ENCODE data around the gene TSPAN10.
"Not testable (repeated sequence)": the region's sequence is repeated elsewhere in the genome, so short reads cannot be mapped to it uniquely, and the experiment has no call there.

The TSPAN10 gene

DNA sequence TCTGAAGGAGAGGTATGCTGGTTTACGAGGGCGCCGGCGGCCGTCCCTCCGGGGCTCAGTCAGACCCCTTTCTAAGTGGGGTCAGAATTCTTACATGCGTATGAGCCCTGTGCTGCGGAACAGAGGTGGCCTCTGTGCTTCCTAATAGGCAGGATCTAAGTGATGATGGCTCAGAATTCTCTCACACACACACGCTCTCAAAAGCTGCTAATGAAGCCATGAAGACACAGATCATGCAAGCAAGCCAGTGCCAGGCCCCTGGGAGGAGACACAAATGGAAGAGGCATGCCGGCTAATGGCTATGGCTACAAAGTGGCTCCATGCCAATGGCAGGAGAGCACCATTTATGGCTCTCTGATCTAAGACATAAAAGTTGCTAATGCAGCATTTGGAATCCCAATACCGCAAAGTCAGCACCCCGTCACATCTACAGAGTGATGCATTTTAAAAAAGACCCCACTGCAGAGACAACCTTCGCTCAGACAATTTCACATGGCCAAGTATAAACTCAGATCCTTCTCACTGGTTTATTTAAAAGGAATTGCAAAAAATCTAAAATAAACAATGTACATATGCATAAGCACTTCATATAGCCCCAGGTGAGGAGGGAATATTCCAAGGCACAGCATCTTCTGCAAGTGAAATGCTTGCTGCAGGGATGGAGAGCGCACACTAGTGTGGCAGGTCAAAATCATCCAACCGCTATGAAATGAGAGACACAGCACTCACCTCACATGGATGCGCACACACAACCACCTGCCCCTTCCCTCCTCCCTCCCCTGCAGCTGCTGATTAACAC lies 24.6 kb upstream of the TSPAN10 start:
- H3K4me3 ChIP-seq (ENCODE audit: control insufficient read depth, low read depth, low read length) = no peak overlapping the region
- no peak for TF ChIP-seq CTCF (conservative IDR thresholded peaks at IDR 0.05; ENCODE audit: control insufficient read depth, insufficient read depth, low read depth, low read length)
- no peak for DNase-seq (ENCODE audit: low read depth)

- TF ChIP-seq CTCF (conservative IDR thresholded peaks at IDR 0.05; ENCODE audit: control insufficient read depth, insufficient read depth, low read depth, low read length) = no peak
- no peak for DNase-seq (ENCODE audit: low read depth)
- H3K4me3 ChIP-seq (ENCODE audit: control insufficient read depth, low read depth, low read length) = no peak overlapping the region
Measured at GRCh38 chr17:81615401-81615930, 21.5 kb upstream of the TSPAN10 start.

GRCh38 chr17:81616877-81617276 lies 20.1 kb upstream of the TSPAN10 start:
- H3K4me3 ChIP-seq (ENCODE audit: control insufficient read depth, low read depth, low read length) = no peak overlapping the region
- no peak for DNase-seq (ENCODE audit: low read depth)
- no peak for TF ChIP-seq CTCF (conservative IDR thresholded peaks at IDR 0.05; ENCODE audit: control insufficient read depth, insufficient read depth, low read depth, low read length)

GRCh38 chr17:81618307-81618706 lies 18.7 kb upstream of the TSPAN10 start:
- H3K4me3 ChIP-seq (ENCODE audit: control insufficient read depth, low read depth, low read length); DNase-seq (ENCODE audit: low read depth): not testable (repeated sequence)

DNA sequence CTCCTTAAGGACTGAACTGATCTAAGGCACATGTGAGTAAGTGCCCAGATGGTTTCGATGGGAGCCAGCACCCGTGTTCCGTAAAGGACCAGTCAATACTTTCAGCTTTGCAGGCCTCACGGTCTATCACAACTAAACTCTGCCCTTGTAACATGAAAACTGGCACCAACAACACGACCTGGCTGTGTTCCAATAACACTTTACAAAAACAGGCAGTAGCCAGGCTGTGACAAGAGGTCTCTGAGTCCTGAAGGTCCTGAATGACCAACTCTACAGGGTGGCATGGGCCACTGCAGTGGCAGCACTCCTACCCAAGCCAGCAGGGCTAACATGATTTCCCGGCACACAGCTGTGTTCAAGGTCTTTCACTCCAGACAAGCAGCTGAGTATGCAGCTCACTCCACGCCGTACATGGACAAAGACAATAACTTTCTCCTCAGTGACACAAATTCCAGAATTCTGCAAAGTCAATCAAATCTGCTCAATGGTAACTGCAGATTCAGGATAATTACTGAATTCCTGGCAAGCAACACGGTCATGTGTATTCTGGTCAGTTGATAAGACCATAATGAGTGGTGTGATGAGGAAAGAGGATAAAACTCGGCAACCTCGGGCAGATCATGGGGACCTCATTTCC lies 15.4 kb upstream of the TSPAN10 start:
- no peak for DNase-seq (ENCODE audit: low read depth)
- no peak for TF ChIP-seq CTCF (conservative IDR thresholded peaks at IDR 0.05; ENCODE audit: control insufficient read depth, insufficient read depth, low read depth, low read length)
- H3K4me3 ChIP-seq (ENCODE audit: control insufficient read depth, low read depth, low read length) = no peak overlapping the region

DNA sequence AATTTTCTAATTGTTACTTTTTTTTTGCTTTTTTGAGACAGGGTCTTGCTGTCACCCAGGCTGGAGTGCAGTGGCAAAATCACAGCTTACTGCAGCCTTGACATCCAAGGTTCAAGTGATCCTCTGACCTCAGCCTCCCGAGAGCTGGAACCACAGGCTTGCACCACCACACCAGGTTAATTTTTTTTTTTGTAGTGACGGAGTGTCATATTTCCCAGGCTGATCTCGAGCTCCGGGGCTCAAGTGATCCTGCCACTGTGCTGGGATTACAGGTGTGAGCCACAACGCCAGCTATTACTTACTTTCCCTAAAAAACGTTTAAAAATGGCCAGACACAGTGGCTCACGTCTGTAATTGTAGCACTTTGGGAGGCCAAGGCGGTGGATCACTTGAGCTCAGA lies 6.7 kb upstream of the TSPAN10 start:
- DNase-seq (ENCODE audit: low read depth) = no peak
- TF ChIP-seq CTCF (conservative IDR thresholded peaks at IDR 0.05; ENCODE audit: control insufficient read depth, insufficient read depth, low read depth, low read length) = no peak
- H3K4me3 ChIP-seq (ENCODE audit: control insufficient read depth, low read depth, low read length) = no peak overlapping the region

GRCh38 chr17:81631482-81631881 lies 5.5 kb upstream of the TSPAN10 start:
- no peak overlapping the region for H3K4me3 ChIP-seq (ENCODE audit: control insufficient read depth, low read depth, low read length)
- DNase-seq (ENCODE audit: low read depth) = no peak
- no peak for TF ChIP-seq CTCF (conservative IDR thresholded peaks at IDR 0.05; ENCODE audit: control insufficient read depth, insufficient read depth, low read depth, low read length)

Data from fibroblast of mammary gland (primary cell).